K562 (cell line): ENCODE results near the gene SH3BP5. TPM values are rescaled to one million over a fixed set of nuclear protein-coding genes. Genes with fewer than 3 reads are reported as not detected.
A peak's percentile ranks its signal among the peaks of the same experiment; 100 is the strongest.

Source experiments
- CBX5 ChIP-seq: IDR thresholded peaks from 2 replicates; pipeline ENCODE4 v1.6.1; 2014; ENCODE audit warnings: low read depth, borderline replicate concordance
- EHMT2 ChIP-seq: fragments of 450-650 bp; IDR thresholded peaks from 2 replicates; pipeline ENCODE4 v1.6.1; 2018; ENCODE audit warnings: antibody characterized with exemption
- EP300 ChIP-seq: IDR thresholded peaks from 2 replicates; pipeline ENCODE4 v1.6.1; 2012; ENCODE audit warnings: low read length, improper control_type of control experiment
- GABPB1 ChIP-seq: sonication (generic); formaldehyde crosslinking; IDR thresholded peaks from 2 replicates; pipeline ENCODE4 v1.8.0; 2022; ENCODE audit warnings: mild to moderate bottlenecking, missing genetic modification reagents
- HBP1 ChIP-seq: fragments of 450-650 bp; formaldehyde crosslinking; IDR thresholded peaks from 2 replicates; pipeline ENCODE4 v1.4.0; 2022; ENCODE audit warnings: missing genetic modification characterization
- HCFC1 ChIP-seq: IDR thresholded peaks from 2 replicates; pipeline ENCODE4 v1.6.1; 2012; ENCODE audit warnings: low read depth, low read length, improper control_type of control experiment
- MLLT1 ChIP-seq, 2 experiments: fragments of 450-650 bp; IDR thresholded peaks; 2 replicates each; pipeline ENCODE4 v1.6.1; 2016
- MXD1 ChIP-seq: fragments of 250-450 bp; sonication (Bioruptor Pico); IDR thresholded peaks from 2 replicates; pipeline ENCODE4 v1.8.0; 2021; ENCODE audit warnings: borderline replicate concordance, mild to moderate bottlenecking, moderate library complexity; ENCODE audit not compliant: poor library complexity, severe bottlenecking
- NFATC3 ChIP-seq: fragments of 450-650 bp; IDR thresholded peaks from 2 replicates; pipeline ENCODE4 v1.6.1; 2017; ENCODE audit warnings: mild to moderate bottlenecking
- NFIC ChIP-seq: fragments of 450-650 bp; IDR thresholded peaks from 2 replicates; pipeline ENCODE4 v1.6.1; 2017; ENCODE audit warnings: mild to moderate bottlenecking, inconsistent platforms
- NFRKB ChIP-seq: fragments of 450-650 bp; IDR thresholded peaks from 2 replicates; pipeline ENCODE4 v1.6.1; 2016; ENCODE audit warnings: low read depth
- NR2F6 ChIP-seq: fragments of 450-650 bp; formaldehyde crosslinking; IDR thresholded peaks from 2 replicates; pipeline ENCODE4 v1.4.0; 2020; ENCODE audit warnings: mild to moderate bottlenecking
- RBM25 ChIP-seq: fragments of 200-400 bp; formaldehyde crosslinking; IDR thresholded peaks from 2 replicates; pipeline ENCODE4 v1.6.1; 2018; ENCODE audit warnings: low read length, low read depth, moderate library complexity; ENCODE audit not compliant: severe bottlenecking
- TAF7 ChIP-seq: fragments of 450-650 bp; IDR thresholded peaks from 2 replicates; pipeline ENCODE4 v1.6.1; 2016; ENCODE audit warnings: missing genetic modification characterization, missing compliant biosample characterization
- TEAD1 ChIP-seq, 2 experiments: fragments of 450-650 bp in 1 of 2; sonication (generic) in 1 of 2; formaldehyde crosslinking; IDR thresholded peaks; 2 replicates each; pipeline versions ENCODE4 v1.4.0 to v1.8.0; 2020 to 2022; ENCODE audit warnings: mild to moderate bottlenecking in 2 of 2, missing genetic modification reagents in 1 of 2
- TRIM24 ChIP-seq, 2 experiments: fragments of 450-650 bp; IDR thresholded peaks; 2 replicates each; pipeline ENCODE4 v1.6.1; 2016
- TRIM25 ChIP-seq: fragments of 450-650 bp; IDR thresholded peaks from 2 replicates; pipeline ENCODE4 v1.7.0; 2016; ENCODE audit warnings: borderline replicate concordance
- ZNF184 ChIP-seq: sonication (generic); formaldehyde crosslinking; IDR thresholded peaks from 2 replicates; pipeline ENCODE4 v1.5.0; 2020; ENCODE audit warnings: missing genetic modification reagents
- ZNF354B ChIP-seq: fragments of 250-450 bp; sonication (Bioruptor Pico); IDR thresholded peaks from 2 replicates; pipeline ENCODE4 v1.4.0; 2020
- ZNF395 ChIP-seq: fragments of 200-800 bp; sonication (Bioruptor generic); IDR thresholded peaks from 2 replicates; pipeline ENCODE4 v1.6.1; 2017; ENCODE audit warnings: missing genetic modification characterization, missing compliant biosample characterization
- ZNF408 ChIP-seq: fragments of 250-450 bp; sonication (Bioruptor Pico); IDR thresholded peaks from 2 replicates; pipeline ENCODE4 v1.4.0; 2020; ENCODE audit warnings: low read depth, mild to moderate bottlenecking, moderate library complexity
- ZNF589 ChIP-seq: fragments of 200-800 bp; sonication (Bioruptor generic); IDR thresholded peaks from 2 replicates; pipeline ENCODE4 v1.6.1; 2016; ENCODE audit warnings: low read depth, missing genetic modification characterization, missing compliant biosample characterization
- ZNF79 ChIP-seq: fragments of 250-450 bp; sonication (Bioruptor Pico); IDR thresholded peaks from 2 replicates; pipeline ENCODE4 v1.4.0; 2020; ENCODE audit warnings: low read depth, mild to moderate bottlenecking, moderate library complexity
- polyA plus RNA-seq, 8 experiments: library from polyadenylated mRNA; depleted of rRNA in 4 of 8; stranded (reverse) in 5 of 8; unstranded in 3 of 8; fragments of >200 nt; fragmentation: Nextera tagmentation in 2 of 8; fragmentation: Illumina TruSeq in 1 of 8; extraction: Ambion mirVana in 2 of 8; extraction: Trizol in 1 of 8; gene quantifications; 2 replicates each; pipeline versions ENCODE4 v1.2.1 to v1.2.3, GENCODE V29; 2011 to 2014; ENCODE audit warnings: inconsistent platforms in 1 of 8, missing spikeins in 1 of 8
- total RNA-seq, 7 experiments: library from RNA; depleted of rRNA in 6 of 7; stranded (reverse); fragments of >200 nt in 6 of 7; fragmentation: Illumina TruSeq in 2 of 7; extraction: Trizol in 2 of 7; gene quantifications; 2 replicates each; pipeline versions ENCODE4 v1.2.1 to v1.2.3, GENCODE V29; 2011 to 2021; ENCODE audit warnings: low replicate concordance in 1 of 7

The SH3BP5 gene
- total and polyA plus RNA-seq, 9 of the 15 experiments (the other 6 are each of a cell fraction or from before 2014, with no cell fraction given): 2.9 to 29.0 (median 14.9) TPM

- no peak for TF ChIP-seq ZNF589
- TF ChIP-seq MXD1: no peak
- TF ChIP-seq NFATC3: peak; percentile 99
- peak; percentile 70; the same call in 1 of the 2 replicates for TF ChIP-seq EHMT2
- TF ChIP-seq TRIM25: no peak
- no peak for TF ChIP-seq HBP1 (CRISPR knock-in tag)
- TF ChIP-seq ZNF354B (CRISPR knock-in tag): no peak
- peak; percentile 94 for TF ChIP-seq HCFC1
- TF ChIP-seq NR2F6 (CRISPR knock-in tag): no peak
- no peak for TF ChIP-seq NFIC
- peak in 1 of 2 experiments; percentile 14; a peak in 1 of 4 replicates for TF ChIP-seq TEAD1 (CRISPR knock-in tag; IDR thresholded peaks at IDR 0.05)
- TF ChIP-seq ZNF79: no peak
- no peak for TF ChIP-seq ZNF408 (CRISPR knock-in tag)
- TF ChIP-seq NFRKB: no peak
- peak; percentile 100 for TF ChIP-seq GABPB1 (CRISPR knock-in tag)
- no peak; the same call in 1 of the 2 replicates for TF ChIP-seq CBX5
- peak; percentile 78 for TF ChIP-seq EP300
- no peak for TF ChIP-seq MLLT1 (IDR thresholded peaks at IDR 0.05)
- TF ChIP-seq ZNF184: no peak
- TF ChIP-seq TRIM24 (IDR thresholded peaks at IDR 0.05): 0 out of 4 replicates have a peak, but pooled peaks of 1 of the 2 experiments have one; percentile 31
- TF ChIP-seq ZNF395 (CRISPR knock-in tag): peak; percentile 81
- TF ChIP-seq RBM25: no peak
- no peak for TF ChIP-seq TAF7 (tag)
Measured at GRCh38 chr3:15377961-15378791, 45.8 kb upstream of the SH3BP5 start (continued).
